ENCODE data around the gene SMOC1. TPM values are rescaled to one million over a fixed set of nuclear protein-coding genes. Genes with fewer than 3 reads are reported as not detected.

The SMOC1 gene
- total and polyA plus RNA-seq, 2 of the 8 experiments (the other 6 are each of a cell fraction or from before 2014, with no cell fraction given), result 1.6 to 2.4 TPM

DNA sequence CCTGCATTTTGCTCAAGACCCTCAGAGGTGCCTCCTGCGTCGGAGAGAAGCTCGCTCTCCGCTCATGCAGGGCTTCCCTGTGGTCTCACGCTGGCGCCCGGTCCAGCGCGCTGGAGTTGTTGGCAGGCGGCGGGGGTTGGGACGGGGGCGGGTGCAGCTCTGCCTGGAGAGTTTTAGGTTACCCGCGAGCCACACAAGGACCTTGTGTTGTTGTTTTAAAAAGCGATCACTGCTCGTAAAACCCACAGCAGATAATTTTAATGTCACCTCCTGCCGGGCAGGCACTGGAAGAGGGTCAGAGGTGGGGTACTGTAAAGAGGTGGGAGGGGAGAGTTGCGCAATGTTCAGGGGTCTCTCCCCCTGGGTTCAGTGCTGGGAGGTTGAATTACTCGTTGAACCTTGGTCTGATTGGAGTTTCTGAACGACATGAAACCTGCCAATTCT lies 850 bp downstream of the SMOC1 start:
- no peak overlapping the region for H4K91ac ChIP-seq (replicated peaks; ENCODE audit: insufficient read length, low read length)
- H3K23me2 ChIP-seq (ENCODE audit: low read depth, low read length), result peaks cover 6% of the 10 kb centered on the region
- H2BK20ac ChIP-seq (ENCODE audit: low read length), result no peak overlapping the region
- no peak overlapping the region for H2BK12ac ChIP-seq (ENCODE audit: low read depth, low read length)
- peak overlapping the region; percentile 92; the same call in 1 of the 2 replicates for H2AFZ ChIP-seq (ENCODE audit: low read length)
- H4K5ac ChIP-seq (ENCODE audit: insufficient read length, low read depth, low read length), result no peak overlapping the region
- no peak overlapping the region for H4K8ac ChIP-seq (ENCODE audit: extremely low read depth, insufficient read depth, low read length)
- POLR2A ChIA-PET (ENCODE audit: partially characterized antibody), result interaction anchor here (0.8 to 1.4 kb wide), 2 partner anchors 20 to 149 kb away, joined by 3 read pairs; no protein-coding TSS in a partner anchor
- no peak overlapping the region for H3K27ac ChIP-seq (ENCODE audit: low read depth, low read length)
- no peak overlapping the region for H3K14ac ChIP-seq (ENCODE audit: insufficient read length)
- no peak overlapping the region for H2BK5ac ChIP-seq (ENCODE audit: low read depth, low read length)
- no peak overlapping the region for H2AK5ac ChIP-seq (ENCODE audit: low read depth, low read length)
- H3K56ac ChIP-seq (replicated peaks; ENCODE audit: insufficient read length, low read depth, low read length), result no peak overlapping the region
- no peak for TF ChIP-seq SAP30 (IDR thresholded peaks at IDR 0.05; ENCODE audit: insufficient read depth, insufficient replicate concordance, low read length)
- TF ChIP-seq MAFK (IDR thresholded peaks at IDR 0.05; ENCODE audit: low read depth, low read length), result no peak
- no peak for TF ChIP-seq HDAC6 (IDR thresholded peaks at IDR 0.05; ENCODE audit: low read depth, low read length)
- no peak for TF ChIP-seq SP1 (IDR thresholded peaks at IDR 0.05; ENCODE audit: low read depth, low read length)
- TF ChIP-seq ZNF274 (IDR thresholded peaks at IDR 0.05; ENCODE audit: borderline replicate concordance, extremely low read depth, low read length), result no peak
- peak; percentile 98 for TF ChIP-seq CEBPB (IDR thresholded peaks at IDR 0.05; ENCODE audit: low read depth, low read length)
- no peaks in the 10 kb centered on the region for H3K36me3 ChIP-seq (ENCODE audit: control insufficient read depth in 2 of 4, insufficient read depth in 4 of 4, low read length in 3 of 4)
- no peaks in the 10 kb centered on the region for H3K79me1 ChIP-seq (ENCODE audit: low read depth, low read length)
- peaks cover 3 to 26% (median 21%) of the 10 kb centered on the region in 4 experiments; a peak in 6 of 7 replicates for H3K27me3 ChIP-seq (replicated peaks in 1 of 4; ENCODE audit: control insufficient read depth in 3 of 4, extremely low read depth in 1 of 4, insufficient read depth in 3 of 4, low read length in 3 of 4)
- no peak overlapping the region for H3K18ac ChIP-seq (ENCODE audit: extremely low read depth, low read length)
- peak overlapping the region; percentile 66 to 81 (median 74) for H3K4me3 ChIP-seq (ENCODE audit: extremely low read depth in 1 of 4, insufficient read depth in 2 of 4, low read depth in 3 of 4, low read length in 4 of 4)
- peaks cover 0 to 2% of the 10 kb centered on the region in 2 experiments for H4K20me1 ChIP-seq (replicated peaks in 1 of 2; ENCODE audit: control insufficient read depth in 1 of 2, insufficient read depth in 2 of 2, low read length in 2 of 2)
- H2BK120ac ChIP-seq (replicated peaks; ENCODE audit: low read depth, low read length), result no peak overlapping the region
- H3K79me2 ChIP-seq (ENCODE audit: control insufficient read depth in 1 of 2, insufficient read depth in 2 of 2, low read length in 2 of 2), result no peaks in the 10 kb centered on the region
- FAIRE-seq, result no peak
- no peak overlapping the region for H3K23ac ChIP-seq (ENCODE audit: insufficient read length)
- no peaks in the 10 kb centered on the region for H3K9me3 ChIP-seq (ENCODE audit: insufficient read depth in 2 of 2, low read depth in 1 of 2, low read length in 1 of 2)
- 14% methylated on average over 21 of the region's 21 CpGs; no CpG with 5 or more reads in 1 of the 2 experiments for WGBS, 2 experiments (ENCODE audit: extremely low coverage in 1 of 2, insufficient coverage in 1 of 2, insufficient read length in 1 of 2, insufficient replicate concordance in 2 of 2, low coverage in 1 of 2, low lambda C conversion rate in 2 of 2, missing lambda C conversion rate in 1 of 2)
- CTCF ChIA-PET (ENCODE audit: partially characterized antibody), result interaction anchor here (0.9 to 7.0 kb wide), 10 partner anchors 15 to 437 kb away, joined by 3 to 79 read pairs (median 4); no protein-coding TSS in a partner anchor
- H3K9ac ChIP-seq (replicated peaks in 1 of 4; ENCODE audit: extremely low read depth in 1 of 4, low read depth in 3 of 4, low read length in 3 of 4), result no peak overlapping the region
- peaks cover 0 to 6% (median 4%) of the 10 kb centered on the region in 4 experiments; a peak in 3 of 7 replicates for H3K4me1 ChIP-seq (replicated peaks in 1 of 4; ENCODE audit: control insufficient read depth in 3 of 4, insufficient read depth in 4 of 4, low read length in 3 of 4)
- H2BK15ac ChIP-seq (ENCODE audit: low read length), result no peak overlapping the region
- no peak for DNase-seq (ENCODE audit: low read depth in 1 of 2, low spot score in 2 of 2)
- no peak overlapping the region for H3K4ac ChIP-seq (replicated peaks; ENCODE audit: insufficient read length, low read depth, low read length)
- peak overlapping the region; percentile 96 to 99 for H3K4me2 ChIP-seq (ENCODE audit: insufficient read depth in 1 of 2, low read depth in 2 of 2, low read length in 2 of 2)

Data from H1 (cell line).